ENCODE data around the gene PROC.

DNA sequence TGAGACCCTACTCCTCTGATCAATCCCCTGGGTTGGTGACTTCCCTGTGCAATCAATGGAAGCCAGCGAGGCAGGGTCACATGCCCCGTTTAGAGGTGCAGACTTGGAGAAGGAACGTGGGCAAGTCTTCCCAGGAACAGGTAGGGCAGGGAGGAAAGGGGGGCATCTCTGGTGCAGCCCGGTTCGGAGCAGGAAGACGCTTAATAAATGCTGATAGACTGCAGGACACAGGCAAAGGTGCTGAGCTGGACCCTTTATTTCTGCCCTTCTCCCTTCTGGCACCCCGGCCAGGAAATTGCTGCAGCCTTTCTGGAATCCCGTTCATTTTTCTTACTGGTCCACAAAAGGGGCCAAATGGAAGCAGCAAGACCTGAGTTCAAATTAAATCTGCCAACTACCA, 821 bp upstream of the PROC start:
- TF ChIP-seq SPI1 (IDR thresholded peaks at IDR 0.05; ENCODE audit: low read depth, low read length) (no peak), POLR2A (IDR thresholded peaks at IDR 0.05; ENCODE audit: low read depth, low read length) (no peak), POLR2AphosphoS5 (IDR thresholded peaks at IDR 0.05; ENCODE audit: low read depth, low read length) (no peak), TAF1 (IDR thresholded peaks at IDR 0.05; ENCODE audit: low read depth, low read length) (no peak), PAX5 (IDR thresholded peaks at IDR 0.05; ENCODE audit: insufficient read depth, low read length, severe bottlenecking) (no peak)
